Adrenal gland (tissue), 19 donors: ENCODE data around the gene FOXP4. TPM values are rescaled to one million over a fixed set of nuclear protein-coding genes. Genes with fewer than 3 reads are reported as not detected.
A peak's percentile ranks its signal among the peaks of the same experiment; 100 is the strongest.

ENCODE experiments used
- DNase-seq, 7 donors: peaks; one replicate each; pipeline ENCODE4 v3.0.0-alpha.2; 2019 to 2020
- H3K27ac ChIP-seq, 5 donors: fragments of 200-600 bp; sonication (generic) in 4 of 5; 1 replicate in 3 of 5; 2 replicates in 2 of 5; pipeline versions ENCODE4 v1.5.1 to v1.8.0; 2016 to 2020; ENCODE audit warnings: mild to moderate bottlenecking in 1 of 5
- H3K27me3 ChIP-seq: fragments of 200-600 bp; 2 replicates; pipeline ENCODE4 v1.8.0; 2021
- H3K36me3 ChIP-seq, 2 donors: fragments of 200-600 bp; replicated peaks in 1 of 2; 1 replicate in 1 of 2; 2 replicates in 1 of 2; pipeline versions ENCODE4 v1.5.1 to v1.8.0; 2018 to 2022
- H3K4me1 ChIP-seq, 2 donors: fragments of 200-600 bp; replicated peaks in 1 of 2; 1 replicate in 1 of 2; 2 replicates in 1 of 2; pipeline versions ENCODE4 v1.5.1 to v1.8.0; 2018 to 2021
- H3K4me3 ChIP-seq, 4 donors: fragments of 200-600 bp; sonication (generic) in 3 of 4; one replicate each; pipeline ENCODE4 v1.5.1; 2016 to 2018
- H3K9me3 ChIP-seq, 3 donors: fragments of 200-600 bp; sonication (generic) in 1 of 3; replicated peaks in 1 of 3; 1 replicate in 2 of 3; 2 replicates in 1 of 3; pipeline versions ENCODE4 v1.5.1 to v1.8.0; 2016 to 2021
- CTCF ChIP-seq, 6 experiments: fragments of 450-650 bp in 4 of 6; fragments of 200-600 bp in 2 of 6; sonication (generic) in 1 of 6; IDR thresholded peaks; 1 replicate in 5 of 6; 2 replicates in 1 of 6; pipeline versions ENCODE4 v1.5.1 to v1.8.0; 2016 to 2021; ENCODE audit warnings: antibody characterized with exemption in 6 of 6, mild to moderate bottlenecking in 2 of 6, moderate library complexity in 1 of 6
- POLR2A ChIP-seq, 2 donors: fragments of 450-650 bp; IDR thresholded peaks; one replicate each; pipeline ENCODE4 v1.6.1; 2017; ENCODE audit warnings: antibody characterized with exemption in 2 of 2, mild to moderate bottlenecking in 2 of 2, moderate library complexity in 1 of 2
- WGBS, 4 donors: extraction: QIAGEN DNeasy Blood & Tissue Kit in 2 of 4; methylation state at CpG; one replicate each; pipeline versions ENCODE4 v1.1.5 to v1.1.7; 2013 to 2017; 5-methylcytosine and 5-hydroxymethylcytosine counted together
- intact Hi-C, 2 donors: fragments of 100-400 bp; cut with DNase I; formaldehyde crosslinking; loops; one replicate each; pipeline versions ENCODE4 v1.14.1 to v1.15.0; 2022 to 2023
- long read RNA-seq, 10 donors: library from polyadenylated mRNA in 3 of 10; unstranded in 2 of 10; stranded (forward) in 1 of 10; transcript quantifications; one replicate each; pipeline ENCODE4 v2.0.0 and lab custom pipeline, GENCODE V29; 2021 to 2026
- polyA plus RNA-seq, 3 donors: library from polyadenylated mRNA; stranded (reverse); fragments of 200-250 nt in 2 of 3; fragments of 350-450 nt in 1 of 3; fragmentation: Illumina TruSeq in 1 of 3; extraction: RNeasy Lipid Tissue Mini Kit (QIAGEN cat#74804) in 1 of 3; gene quantifications; one replicate each; pipeline ENCODE4 v1.2.3, GENCODE V29; 2013 to 2014
- total RNA-seq, 9 donors: library from RNA; depleted of rRNA in 4 of 9; stranded (reverse); fragments of >200 nt in 4 of 9; fragments of 120-200 nt in 1 of 9; fragmentation: NEBNext Ultra II Directional in 1 of 9; extraction: Animal tissue kit (Norgen Biotek cat#: 25700) in 1 of 9; gene quantifications; one replicate each; pipeline versions ENCODE4 v1.1.0 to v1.2.4, GENCODE V29; 2013 to 2023
- donor health status: healthy with polysubstance abuse.
- donor health status: Bipolar disorder and iron deficiency.
- donor health status: DM: yes; HTN: yes; CAD: no.
- donor health status: DM: no; HTN: no; CAD: no.
- donor health status: DM: no; HTN: no; CAD: no.
- donor health status: DM: yes; HTN: yes; CAD: no.

Gene FOXP4
- total RNA-seq (10 to 100 TPM in 5 of 9 donors, 1 to 10 TPM in 4; 1.6 to 17.3 (median 12.7) TPM), polyA plus RNA-seq (10 to 100 TPM in 2 of 3 donors, 1 to 10 TPM in 1; 3.7 to 18.2 (median 10.0) TPM)
- long read RNA-seq, donor 1, result 0 reads
- long read RNA-seq, donor 2, result 0 reads
- long read RNA-seq, donor 3, result 0 reads
- long read RNA-seq, donor 4, result 0 reads
- long read RNA-seq, donor 5, full-length matches to known transcripts, result 7 of 13 reads
- long read RNA-seq, donor 5, partial matches to known transcripts, result 4 of 13 reads
- long read RNA-seq, donor 5, other reads (novel, unspliced or antisense), result 2 of 13 reads
- long read RNA-seq, donor 6, result 0 reads
- long read RNA-seq, donor 7, partial matches to known transcripts, result 0 of 1 reads
- long read RNA-seq, donor 7, other reads (novel, unspliced or antisense), result 0 of 1 reads
- long read RNA-seq, donor 8, full-length matches to known transcripts, result 1 of 1 reads
- long read RNA-seq, donor 8, partial matches to known transcripts, result 0 of 1 reads
- long read RNA-seq, donor 8, other reads (novel, unspliced or antisense), result 0 of 1 reads
- long read RNA-seq, donor 9, result 0 reads
- long read RNA-seq, donor 10, full-length matches to known transcripts, result 4 of 4 reads
- long read RNA-seq, donor 10, partial matches to known transcripts, result 0 of 4 reads
- long read RNA-seq, donor 10, other reads (novel, unspliced or antisense), result 0 of 4 reads

- peak within 1 kb of the TSS in 3 of 5 donors; percentile 71 to 95 (median 74) for H3K27ac ChIP-seq
- no peaks in the 10 kb centered on the region for H3K27me3 ChIP-seq
- peaks cover 14 to 22% of the 10 kb centered on the region in 2 donors for H3K4me1 ChIP-seq
- peak within 1 kb of the TSS in 3 of 4 donors; percentile 76 to 97 (median 89) for H3K4me3 ChIP-seq
- no peaks in the 10 kb centered on the region for H3K36me3 ChIP-seq
- no peaks in the 10 kb centered on the region for H3K9me3 ChIP-seq
- peak; percentile 90 to 95 (median 93) for DNase-seq
- WGBS, 4 donors, result 0 to 1% (median 1%) methylated on average over 29 to 61 of the region's 61 CpGs
- intact Hi-C loops, result loop anchor here in 1 of 2 donors (5.0 kb wide), 1 partner anchor 41 kb away; no protein-coding TSS in a partner anchor
- no peak for TF ChIP-seq CTCF (IDR thresholded peaks at IDR 0.05)
- no peak for TF ChIP-seq POLR2A (IDR thresholded peaks at IDR 0.05)
Observed at GRCh38 chr6:41545703-41546474, at the start of gene FOXP4. Gene FOXP4, plus strand, starts transcription at chr6:41546381. Its CDS starts 19,380 bp downstream, at chr6:41565761.

GRCh38 chr6:41497573-41497972 is 48.6 kb upstream of the FOXP4 start:
- DNase-seq, result no peak
- 78 to 92% (median 87%) methylated on average over 3 of the region's 3 CpGs for WGBS, 4 donors
- H3K4me3 ChIP-seq, result no peak overlapping the region
- no peak overlapping the region for H3K27ac ChIP-seq
- no peaks in the 10 kb centered on the region for H3K9me3 ChIP-seq
- intact Hi-C loops, result no loop called here
- H3K36me3 ChIP-seq, result no peaks in the 10 kb centered on the region
- TF ChIP-seq CTCF (IDR thresholded peaks at IDR 0.05) (no peak), POLR2A (IDR thresholded peaks at IDR 0.05) (no peak)
- no peaks in the 10 kb centered on the region for H3K4me1 ChIP-seq
- H3K27me3 ChIP-seq, result no peaks in the 10 kb centered on the region

GRCh38 chr6:41497994-41498393 is 48.2 kb upstream of the FOXP4 start:
- Histone ChIP-seq H3K27ac (no peak overlapping the region), H3K4me1 (no peaks in the 10 kb centered on the region), H3K27me3 (no peaks in the 10 kb centered on the region), H3K4me3 (no peak overlapping the region), H3K36me3 (no peaks in the 10 kb centered on the region), H3K9me3 (no peaks in the 10 kb centered on the region)
- DNase-seq, result no peak
- 69 to 80% (median 74%) methylated on average over 2 of the region's 2 CpGs for WGBS, 4 donors
- TF ChIP-seq CTCF (IDR thresholded peaks at IDR 0.05) (no peak), POLR2A (IDR thresholded peaks at IDR 0.05) (no peak)
- intact Hi-C loops, result no loop called here
